Right hindlimb (tissue), 1 donor: ENCODE data around the gene PEX11G.
"Not testable (repeated sequence)": the region's sequence is repeated elsewhere in the genome, so short reads cannot be mapped to it uniquely, and the experiment has no call there.

ENCODE experiments used
- DNase-seq: peaks from one replicate; pipeline ENCODE4 v3.0.0-alpha.2; 2018

PEX11G gene

GRCh38 chr19:7463575-7463974 lies 25.3 kb downstream of the PEX11G start:
- DNase-seq, result no peak

- no peak for DNase-seq
Measured at GRCh38 chr19:7461841-7462629, 26.8 kb downstream of the PEX11G start.

DNA sequence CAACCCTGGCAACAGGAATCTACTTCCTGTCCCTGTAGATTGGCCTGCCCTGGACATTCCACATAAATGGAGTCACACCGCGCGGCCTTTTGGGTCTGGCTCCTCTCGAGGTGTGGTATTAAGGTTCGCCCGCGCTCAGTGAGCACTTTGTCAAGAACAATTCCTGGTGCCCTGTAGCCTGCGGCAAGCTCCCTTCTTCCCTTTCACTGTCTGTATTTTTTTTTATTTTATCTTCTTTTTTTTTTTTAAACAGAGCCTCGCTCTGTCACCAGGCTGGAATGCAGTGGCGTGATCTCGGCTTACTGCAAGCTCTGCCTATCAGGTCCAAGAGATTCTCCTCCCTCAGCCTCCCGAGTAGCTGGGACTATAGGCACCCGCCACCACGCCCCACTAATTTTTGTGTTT lies 28.3 kb downstream of the PEX11G start:
- DNase-seq, result no peak

DNA sequence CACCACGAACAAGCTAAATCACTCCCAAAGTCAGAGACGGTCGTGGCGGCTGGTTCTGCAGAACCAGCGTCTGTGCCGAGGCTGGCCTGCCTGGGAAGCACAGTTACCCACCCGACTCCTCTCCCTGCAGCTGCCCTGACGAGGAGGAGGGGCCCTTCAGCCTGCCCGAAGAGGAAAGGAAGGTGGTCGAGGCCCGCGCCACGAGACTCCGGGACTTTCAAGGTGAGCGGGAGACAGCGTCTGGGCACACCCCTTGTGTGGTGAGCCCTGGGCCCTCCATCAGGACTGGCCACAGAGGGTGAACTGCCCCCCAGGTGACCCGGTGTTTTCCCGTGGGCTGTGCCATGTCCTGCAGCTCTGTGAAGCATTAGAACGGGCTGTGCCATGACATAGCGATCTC lies 29.1 kb downstream of the PEX11G start:
- no peak for DNase-seq

GRCh38 chr19:7458675-7459074 lies 30.2 kb downstream of the PEX11G start:
- no peak for DNase-seq

- no peak for DNase-seq
Measured at GRCh38 chr19:7456964-7457541, 31.8 kb downstream of the PEX11G start.

DNA sequence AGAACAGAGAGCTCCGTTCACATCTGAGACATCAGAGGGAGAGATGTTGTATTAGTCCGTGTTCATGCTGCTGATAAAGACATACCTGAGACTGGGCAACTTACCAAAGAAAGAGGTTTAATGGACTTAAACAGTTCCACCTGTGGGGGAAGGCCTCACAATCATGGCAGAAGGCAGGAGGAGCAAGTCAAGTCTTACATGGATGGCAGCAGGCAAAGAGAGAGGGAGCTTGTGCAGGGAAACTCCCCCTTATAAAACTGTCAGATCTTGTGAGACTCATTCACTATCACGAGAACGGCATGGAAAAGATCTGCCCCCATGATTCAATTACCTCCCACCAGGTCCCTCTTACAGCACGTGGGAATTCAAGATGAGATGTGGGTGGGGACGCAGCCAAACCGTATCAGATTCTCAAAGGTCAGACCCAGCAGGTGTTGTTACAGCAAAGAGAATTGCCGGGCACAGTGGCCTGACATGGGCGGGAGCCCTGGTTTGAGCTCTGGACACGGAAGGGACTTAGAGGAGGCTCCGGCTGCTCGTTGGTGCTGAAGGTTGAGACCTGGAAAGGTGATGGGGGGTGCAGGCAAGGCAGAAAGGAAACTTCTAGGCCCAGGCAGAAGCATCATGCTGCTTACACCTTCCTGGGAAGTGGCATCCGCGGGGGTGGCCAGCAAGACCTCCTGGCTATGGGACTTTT lies 33.1 kb downstream of the PEX11G start:
- no peak for DNase-seq

- DNase-seq, result no peak
Measured at GRCh38 chr19:7454998-7455397, 33.8 kb downstream of the PEX11G start.

- no peak for DNase-seq
Measured at GRCh38 chr19:7450243-7451223, 38.3 kb downstream of the PEX11G start.

DNA sequence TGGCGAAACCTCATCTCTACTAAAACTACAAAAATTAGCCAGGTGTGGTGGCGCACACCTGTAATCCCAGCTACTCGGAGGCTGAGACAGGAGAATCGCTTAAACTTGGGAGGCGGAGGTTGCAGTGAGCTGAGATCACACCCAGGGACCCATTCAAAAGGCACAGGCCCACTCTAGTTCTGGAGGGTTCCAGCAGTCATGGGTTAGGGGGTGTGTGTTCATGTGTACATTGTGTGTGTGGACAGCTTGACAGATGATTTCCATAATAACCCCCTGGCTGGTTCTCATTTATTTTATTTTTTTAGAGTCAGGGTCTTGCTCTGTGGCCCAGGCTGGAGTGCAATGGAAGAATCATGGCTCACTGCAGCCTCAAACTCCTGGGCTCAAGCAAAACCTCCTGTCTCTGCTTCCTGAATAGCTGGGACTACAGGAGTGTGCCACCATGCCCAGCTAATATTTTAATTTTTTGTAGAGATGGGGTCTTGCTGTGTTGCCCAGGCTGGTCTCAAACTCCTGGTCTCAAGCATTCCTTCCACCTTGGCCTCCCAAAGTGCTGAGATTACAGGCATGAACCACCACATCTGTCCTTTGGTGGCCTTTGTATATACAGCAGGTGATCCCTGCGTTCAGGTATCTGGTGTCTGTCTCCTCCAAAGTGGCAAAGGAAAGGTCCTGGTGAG lies 39.3 kb downstream of the PEX11G start:
- not testable (repeated sequence) for DNase-seq

GRCh38 chr19:7447648-7448047 lies 41.2 kb downstream of the PEX11G start:
- DNase-seq, result no peak

DNA sequence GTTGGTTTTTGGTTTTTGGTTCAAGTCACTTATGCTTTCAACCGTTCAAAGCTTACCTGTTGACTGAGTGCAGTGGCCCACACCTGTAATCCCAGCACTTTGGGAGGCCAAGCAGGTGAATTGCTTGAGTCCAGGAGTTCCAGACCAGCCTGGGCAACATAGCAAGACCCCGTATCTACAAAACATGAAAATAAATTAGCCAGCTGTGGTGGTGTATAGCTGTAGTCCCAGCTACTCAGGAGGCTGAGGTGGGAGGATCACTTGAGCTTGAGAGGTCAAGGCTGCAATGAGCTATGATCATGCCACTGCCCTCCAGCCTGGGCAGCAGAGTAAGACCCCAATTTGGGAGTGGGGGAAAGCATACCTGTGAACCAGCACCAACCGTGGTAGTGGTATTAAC lies 43.7 kb downstream of the PEX11G start:
- no peak for DNase-seq

- no peak for DNase-seq
Measured at GRCh38 chr19:7444042-7444441, 44.8 kb downstream of the PEX11G start.

DNA sequence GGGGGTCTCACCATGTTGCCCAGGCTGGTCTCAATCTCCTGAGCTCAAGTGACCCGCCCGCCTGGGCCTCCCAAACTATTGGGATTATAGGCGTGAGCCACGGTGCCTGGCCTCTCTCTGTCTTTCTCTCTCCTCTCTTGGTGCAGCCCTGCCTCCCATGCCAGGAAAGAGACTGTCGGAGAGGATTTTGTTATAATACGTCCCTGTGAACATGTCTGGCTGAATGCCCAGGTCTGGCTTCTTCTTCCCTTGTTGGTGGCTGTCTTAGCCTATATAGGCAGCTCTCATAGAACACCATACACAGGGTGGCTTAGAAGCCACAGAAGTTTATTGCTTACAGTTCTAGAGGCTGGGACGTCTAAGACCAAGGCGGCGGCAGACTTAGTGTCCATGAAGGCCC lies 46.4 kb downstream of the PEX11G start:
- peak; percentile 70 for DNase-seq

DNA sequence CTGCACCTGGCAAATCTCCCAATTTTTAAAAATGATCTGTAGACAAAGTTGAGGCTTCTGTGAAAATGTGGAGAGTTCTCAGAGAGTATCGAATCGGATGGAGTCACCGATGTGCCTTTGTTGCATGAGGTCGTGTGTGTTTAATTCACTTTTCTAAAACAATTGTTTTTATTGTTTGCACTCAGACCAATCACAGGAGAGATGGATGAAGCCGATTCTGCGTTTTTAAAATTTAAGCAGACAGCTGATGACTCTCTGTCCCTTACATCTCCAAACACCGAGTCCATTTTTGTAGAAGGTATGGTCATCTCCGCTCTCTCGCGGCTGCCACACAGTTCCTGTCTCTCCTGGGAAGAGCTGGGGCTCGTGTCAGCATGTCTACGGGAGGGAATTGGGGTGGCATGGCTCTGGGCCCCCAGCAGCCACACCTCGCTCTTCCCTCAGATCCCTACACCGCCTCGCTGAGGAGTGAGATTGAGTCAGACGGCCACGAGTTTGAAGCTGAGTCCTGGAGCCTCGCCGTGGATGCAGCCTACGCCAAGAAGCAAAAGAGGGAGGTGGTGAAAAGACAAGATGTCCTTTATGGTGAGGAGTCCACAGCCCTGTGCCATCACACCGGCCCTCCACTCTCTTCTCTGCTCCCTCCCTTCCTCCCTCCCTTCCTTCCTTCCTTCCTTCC lies 47.2 kb downstream of the PEX11G start:
- DNase-seq, result no peak

GRCh38 chr19:7440188-7440975 lies 48.5 kb downstream of the PEX11G start:
- no peak for DNase-seq

DNA sequence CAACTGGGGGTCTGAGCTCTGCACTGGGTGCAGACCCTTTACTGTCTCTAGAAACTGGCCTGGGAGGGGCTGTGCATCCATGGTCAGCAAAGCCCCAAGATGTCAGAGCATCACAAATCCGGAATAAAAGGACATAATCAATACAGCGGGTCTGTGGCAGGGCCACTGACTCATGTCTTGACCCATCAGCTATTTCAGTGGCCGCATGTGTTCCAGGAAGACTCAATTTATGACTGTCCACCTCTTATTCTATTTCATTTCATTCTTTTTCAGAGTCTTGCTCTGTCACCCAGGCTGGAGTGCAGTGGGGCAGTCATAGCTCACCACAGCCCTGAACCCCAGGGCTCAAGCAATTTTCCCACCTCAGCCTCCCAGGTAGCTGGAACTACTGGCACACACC lies 53.2 kb downstream of the PEX11G start:
- no peak for DNase-seq

DNA sequence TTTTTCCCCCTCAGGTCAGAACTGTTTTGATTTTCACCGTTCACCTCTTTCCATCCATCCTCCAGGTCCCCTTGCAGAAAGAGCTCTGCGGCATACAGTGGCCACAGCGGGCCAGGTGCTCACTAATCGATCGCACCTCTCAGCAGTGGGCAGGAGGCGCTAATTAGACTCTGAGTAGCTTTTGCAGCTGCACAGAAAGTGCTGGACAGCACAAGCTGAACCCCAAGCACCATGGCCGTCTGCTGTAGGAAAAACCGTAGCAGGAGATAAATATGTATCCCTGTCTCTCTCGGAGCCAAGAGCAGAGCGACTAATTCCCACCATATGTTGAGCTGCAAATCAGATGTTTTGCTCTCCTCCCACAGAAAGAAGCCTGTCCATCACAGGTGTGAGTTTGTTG lies 54.4 kb downstream of the PEX11G start:
- DNase-seq, result no peak

DNA sequence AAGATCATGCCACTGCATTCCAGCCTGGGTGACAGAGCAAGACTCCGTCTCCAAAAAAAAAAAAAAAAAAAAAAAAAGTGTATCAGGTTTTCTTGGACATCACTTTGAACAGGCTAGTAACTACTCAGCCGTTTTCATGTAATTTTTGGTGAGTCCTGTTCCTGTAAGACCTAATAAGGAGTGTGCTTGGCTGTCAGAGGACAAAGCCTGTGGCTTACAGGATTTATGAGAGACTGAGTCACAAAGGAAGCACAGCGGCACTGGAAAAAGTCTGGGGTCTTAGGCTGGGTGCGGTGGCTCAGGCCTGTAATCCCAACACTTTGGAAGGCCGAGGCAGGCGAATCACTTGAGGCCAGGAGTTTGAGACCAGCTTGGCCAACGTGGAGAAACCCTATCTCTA lies 55.4 kb downstream of the PEX11G start:
- not testable (repeated sequence) for DNase-seq

DNA sequence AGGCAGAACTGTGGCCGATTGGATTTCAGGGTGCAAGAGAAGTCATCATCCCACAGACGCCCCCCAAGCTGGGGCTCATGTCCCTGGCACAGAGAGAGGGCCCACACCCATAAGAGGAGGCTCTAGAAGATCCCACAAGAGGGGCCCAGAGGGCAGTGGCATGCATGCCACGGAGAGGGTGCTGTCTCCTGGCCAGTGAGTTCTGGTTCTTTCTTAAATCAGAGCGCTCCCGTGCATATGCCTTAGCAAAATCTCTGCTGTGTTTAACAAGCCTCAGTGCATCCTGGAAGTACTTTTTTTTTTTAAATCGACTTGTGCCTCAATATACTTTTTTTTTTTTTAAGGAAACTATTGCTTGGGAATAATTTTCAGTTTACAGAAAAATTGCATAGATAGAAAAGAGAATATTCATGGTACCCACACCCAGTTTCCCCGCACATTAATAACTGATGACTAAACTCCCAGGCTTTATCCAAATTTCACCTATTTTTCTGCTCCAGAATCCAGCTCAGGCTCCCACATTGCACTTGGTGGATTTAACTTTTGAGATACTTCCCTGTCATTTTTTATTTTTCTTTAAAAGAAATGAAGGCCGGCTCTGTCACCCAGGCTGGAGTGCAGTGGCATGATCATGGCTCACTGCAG lies 59.1 kb downstream of the PEX11G start:
- DNase-seq, result no peak
